ENCODE results near the gene RCOR2.

- TF ChIP-seq CTCF (conservative IDR thresholded peaks at IDR 0.05; ENCODE audit: low read length) (no peak), EZH2phosphoT487 (IDR thresholded peaks at IDR 0.05; ENCODE audit: borderline replicate concordance, low read depth, low read length) (no peak)
Measured at GRCh38 chr11:63888170-63889086, 28.5 kb downstream of the RCOR2 start.
